HG02938 (cell line): ENCODE data around the gene FCER1G.
A peak's percentile ranks its signal among the peaks of the same experiment; 100 is the strongest.
"Not testable (repeated sequence)": the region's sequence is repeated elsewhere in the genome, so short reads cannot be mapped to it uniquely, and the experiment has no call there.

Experiments used
- ATAC-seq: cut with Tn5 transposase; IDR thresholded peaks from one replicate; pipeline ENCODE4 v1.9.1; 2021; ENCODE audit warnings: mild to moderate bottlenecking, moderate library complexity; ENCODE audit not compliant: unreplicated experiment

The FCER1G gene

DNA sequence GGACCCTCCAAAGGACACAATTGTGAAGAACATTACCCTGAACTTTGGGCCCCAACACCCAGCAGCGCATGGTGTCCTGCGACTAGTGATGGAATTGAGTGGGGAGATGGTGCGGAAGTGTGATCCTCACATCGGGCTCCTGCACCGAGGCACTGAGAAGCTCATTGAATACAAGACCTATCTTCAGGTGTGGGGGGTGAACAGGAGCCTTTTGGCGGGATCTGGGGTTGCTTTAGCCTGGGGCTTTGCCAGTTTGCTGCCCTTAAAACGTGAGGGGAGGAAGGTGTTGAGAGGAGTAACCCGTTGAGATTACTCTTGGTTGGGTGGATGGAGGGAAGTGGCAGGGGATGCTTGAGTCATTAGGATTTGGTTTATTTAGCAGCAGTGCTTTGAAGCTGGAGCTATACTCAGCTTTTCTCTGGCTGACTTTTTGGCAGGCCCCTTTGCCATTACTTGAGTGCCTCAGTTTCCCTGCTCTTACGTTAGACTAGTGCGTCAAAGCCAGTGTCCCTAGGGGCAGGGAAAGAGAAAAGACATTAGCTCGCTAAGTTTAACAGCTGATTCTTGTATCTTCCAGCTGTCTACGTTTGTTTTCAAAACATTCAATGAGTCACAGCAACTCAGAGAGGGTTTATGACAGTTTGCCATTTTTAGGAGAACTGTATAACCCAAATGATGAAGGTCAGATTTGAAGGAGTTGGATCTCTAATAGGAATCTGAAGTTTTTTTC is 8.5 kb upstream of the FCER1G start:
- no peak for ATAC-seq

DNA sequence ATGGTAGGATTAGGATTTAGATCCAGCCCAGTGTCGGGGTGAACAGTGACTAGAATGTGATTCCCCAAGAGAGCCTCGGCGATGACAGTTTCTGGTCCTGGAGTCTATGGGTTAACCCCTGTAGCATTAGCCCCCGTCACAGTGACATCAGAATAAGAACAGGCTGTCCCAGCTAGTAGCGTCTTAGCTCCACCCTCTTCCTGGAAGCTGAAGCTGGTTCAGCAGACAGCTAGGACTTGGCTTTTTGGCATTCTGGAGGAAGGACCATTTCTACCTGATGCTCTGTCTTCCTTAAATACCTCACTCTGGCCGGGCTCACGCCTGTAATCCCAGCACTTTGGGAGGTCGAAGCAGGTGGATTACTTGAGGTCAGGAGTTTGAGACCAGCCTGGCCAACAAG is 7.9 kb upstream of the FCER1G start:
- ATAC-seq: no peak

DNA sequence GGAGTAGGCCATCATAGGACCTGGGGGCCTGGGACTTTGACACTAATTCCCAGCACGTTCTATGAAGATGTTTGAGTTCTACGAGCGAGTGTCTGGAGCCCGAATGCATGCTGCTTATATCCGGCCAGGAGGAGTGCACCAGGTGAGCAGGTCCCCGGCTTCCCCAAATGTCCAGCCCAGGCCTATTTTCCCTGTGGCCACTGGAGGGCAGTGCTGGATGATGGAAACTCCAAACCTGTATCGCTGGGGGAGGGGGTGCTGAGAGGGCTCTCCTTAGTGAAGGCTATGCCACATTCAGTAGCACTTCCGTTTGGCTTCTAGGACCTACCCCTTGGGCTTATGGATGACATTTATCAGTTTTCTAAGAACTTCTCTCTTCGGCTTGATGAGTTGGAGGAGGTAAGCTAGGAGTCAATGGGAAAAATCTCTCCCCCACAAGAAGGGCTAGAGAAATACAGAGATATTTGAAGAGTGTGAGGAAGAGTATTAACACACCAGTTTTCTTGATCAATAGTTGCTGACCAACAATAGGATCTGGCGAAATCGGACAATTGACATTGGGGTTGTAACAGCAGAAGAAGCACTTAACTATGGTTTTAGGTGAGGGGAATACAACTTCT is 5.2 kb upstream of the FCER1G start:
- ATAC-seq: peak; percentile 64

DNA sequence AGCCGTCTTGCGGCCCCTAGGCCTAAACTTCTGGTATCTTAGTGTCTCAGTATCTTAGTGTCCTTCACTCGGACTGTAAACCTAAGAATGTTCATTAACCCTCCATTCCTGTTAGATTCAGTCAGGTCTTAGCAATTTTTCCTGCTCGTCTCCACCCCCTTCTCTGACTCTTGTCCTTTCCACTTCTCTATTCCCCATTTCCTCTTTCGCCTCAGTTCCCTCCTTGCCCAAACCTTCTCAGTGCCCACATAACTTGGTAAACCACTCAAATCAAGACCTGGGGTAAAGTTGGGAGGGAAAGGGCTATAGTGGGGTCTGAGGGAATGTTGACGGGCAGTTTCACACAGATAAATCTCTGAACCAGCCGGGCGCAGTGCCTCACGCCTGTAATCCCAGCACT is 726 bp upstream of the FCER1G start:
- ATAC-seq: no peak

- peak; percentile 91 for ATAC-seq
These were observed 2.0 kb downstream of the FCER1G start for GRCh38 chr1:161216945-161217712.

- no peak for ATAC-seq
These were observed 2.7 kb downstream of the FCER1G start for GRCh38 chr1:161217831-161218230.

GRCh38 chr1:161218301-161219077 is 3.4 kb downstream of the FCER1G start:
- no peak for ATAC-seq

- ATAC-seq: no peak
These were observed 4.2 kb downstream of the FCER1G start for GRCh38 chr1:161219078-161219892.

DNA sequence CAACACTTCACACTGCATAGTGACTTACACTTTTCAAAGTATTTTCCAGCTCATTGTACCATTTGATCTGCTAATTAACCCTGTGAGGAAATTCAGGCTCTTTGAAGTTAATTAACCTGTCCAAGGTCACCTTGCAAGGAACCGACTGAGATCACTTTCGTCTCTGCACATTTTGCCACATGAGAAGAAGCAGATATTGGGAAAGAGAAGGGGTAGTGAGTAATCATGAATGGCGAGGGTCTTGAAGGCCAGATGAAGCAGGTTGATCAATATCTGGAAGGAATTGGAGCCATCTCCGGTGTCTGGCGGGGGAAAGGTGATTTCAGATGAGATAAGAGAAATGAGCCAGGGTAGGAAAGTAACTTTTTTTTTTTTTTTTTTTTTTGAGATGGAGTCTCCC is 4.9 kb downstream of the FCER1G start:
- ATAC-seq: no peak

DNA sequence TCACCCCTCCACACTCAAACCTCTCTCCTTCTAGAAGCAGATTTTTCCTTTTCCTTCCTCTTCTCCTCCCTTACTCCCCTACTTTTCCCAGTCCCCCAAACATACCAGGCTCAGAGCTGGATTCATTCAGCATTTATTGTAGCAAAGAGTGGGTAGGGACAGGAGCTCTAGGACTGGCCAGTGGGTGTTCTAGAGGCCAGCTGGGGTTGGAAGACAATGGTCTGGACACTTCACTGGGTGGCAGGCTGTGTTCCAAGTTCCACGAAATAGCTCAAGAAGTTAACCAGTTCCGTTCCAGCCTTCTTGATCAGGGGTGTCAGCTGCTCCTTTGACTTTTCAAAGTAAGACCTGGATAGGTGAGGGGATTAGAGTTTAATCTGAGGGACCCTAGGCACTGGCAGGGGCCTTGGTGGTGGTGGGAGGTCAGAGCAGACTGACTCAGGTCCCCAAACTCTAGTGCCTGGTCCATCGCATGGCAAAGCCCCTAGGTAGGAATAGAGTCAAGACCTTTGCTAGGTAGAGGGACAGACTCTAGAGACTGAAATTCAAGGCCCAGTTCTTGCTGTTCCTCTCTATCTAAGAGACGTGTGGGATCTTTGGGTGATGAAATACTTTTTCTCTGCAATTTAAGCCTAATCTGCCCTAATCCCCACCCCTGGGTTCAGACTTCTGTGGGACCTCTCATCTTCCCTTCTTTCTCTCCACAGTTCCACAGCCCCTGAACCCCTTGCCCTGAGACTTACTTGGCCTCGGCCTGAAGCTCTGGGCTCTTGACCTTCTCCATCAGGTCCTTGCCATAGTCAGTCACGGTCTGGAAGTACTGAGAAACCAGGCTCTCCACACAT is 7.3 kb downstream of the FCER1G start:
- no peak for ATAC-seq

- no peak for ATAC-seq
These were observed 9.0 kb downstream of the FCER1G start for GRCh38 chr1:161223805-161224694.

DNA sequence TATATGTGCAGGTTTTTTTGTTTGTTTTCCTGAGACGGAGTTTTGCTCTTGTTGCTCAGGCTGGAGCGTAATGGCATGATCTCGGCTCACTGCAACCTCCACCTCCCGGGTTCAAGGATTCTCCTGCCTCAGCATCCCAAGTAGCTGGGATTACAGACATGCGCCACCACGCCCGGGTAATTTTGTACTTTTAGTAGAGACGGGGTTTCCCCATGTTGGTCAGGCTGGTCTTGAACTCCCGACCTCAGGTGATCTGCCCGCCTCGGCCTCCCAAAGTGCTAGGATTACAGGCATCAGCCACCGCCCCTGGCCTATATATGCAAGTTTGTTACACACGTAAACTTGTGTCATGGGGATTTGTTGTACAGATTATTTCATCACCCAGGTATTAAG is 9.6 kb downstream of the FCER1G start:
- ATAC-seq: not testable (repeated sequence)

- no peak for ATAC-seq
These were observed 10.1 kb downstream of the FCER1G start for GRCh38 chr1:161225178-161225533.

- ATAC-seq: peak; percentile 94
These were observed 10.6 kb downstream of the FCER1G start, which contains the start of gene TOMM40L for GRCh38 chr1:161225534-161226319. TOMM40L (plus strand) TSS chr1:161226060; CDS start chr1:161226490, 430 bp downstream.

- ATAC-seq: no peak
These were observed 11.2 kb downstream of the FCER1G start for GRCh38 chr1:161226320-161226711.

GRCh38 chr1:161226759-161227158 is 11.7 kb downstream of the FCER1G start:
- ATAC-seq: no peak

DNA sequence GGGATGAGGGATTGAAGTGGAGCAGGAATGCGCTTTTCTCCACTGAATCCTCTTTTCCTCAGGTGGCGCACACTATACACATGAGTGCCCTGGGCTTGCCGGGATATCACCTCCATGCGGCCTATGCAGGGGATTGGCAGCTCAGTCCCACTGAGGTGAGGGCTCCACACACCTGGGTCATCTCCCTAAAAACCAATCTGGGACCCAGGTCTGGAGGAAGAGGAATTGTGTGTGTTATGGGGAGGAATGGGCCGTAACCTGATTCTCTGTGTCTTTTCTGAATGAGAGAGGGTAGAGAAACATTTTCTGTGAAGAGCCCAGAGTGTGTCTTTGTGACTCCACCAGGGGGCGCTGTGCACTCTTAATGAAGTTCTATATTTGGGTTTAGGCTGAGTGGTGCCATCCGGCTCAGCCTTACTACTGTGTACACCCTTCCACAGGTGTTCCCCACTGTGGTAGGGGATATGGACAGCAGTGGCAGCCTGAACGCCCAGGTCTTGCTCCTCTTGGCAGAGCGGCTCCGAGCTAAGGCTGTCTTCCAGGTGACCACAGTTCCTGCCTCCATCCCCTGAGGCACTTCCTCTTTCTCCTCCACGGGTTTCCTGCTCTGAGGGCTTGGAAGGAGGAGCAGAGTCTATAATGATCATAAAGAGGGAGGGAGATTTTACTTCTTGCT is 12.2 kb downstream of the FCER1G start:
- peak; percentile 41 for ATAC-seq
